SK-N-SH treated with all-trans-retinoic acid at 6 μM for 48 hours (cell line): ENCODE measurements around the gene RNASE12.

Experiments
- ARNTL ChIP-seq: fragments of 450-650 bp; formaldehyde crosslinking; IDR thresholded peaks from 2 replicates; pipeline ENCODE4 v1.5.0; 2020; ENCODE audit warnings: low read depth, mild to moderate bottlenecking, moderate library complexity, borderline replicate concordance
- CSDC2 ChIP-seq: fragments of 250-450 bp; sonication (Bioruptor Pico); IDR thresholded peaks from 2 replicates; pipeline ENCODE4 v1.5.0; 2020; ENCODE audit warnings: mild to moderate bottlenecking, moderate library complexity
- CSRNP3 ChIP-seq: fragments of 250-450 bp; sonication (Bioruptor Pico); IDR thresholded peaks from 2 replicates; pipeline ENCODE4 v1.5.1; 2021; ENCODE audit warnings: mild to moderate bottlenecking, moderate library complexity
- ESRRG ChIP-seq: fragments of 250-450 bp; sonication (Bioruptor Pico); IDR thresholded peaks from 2 replicates; pipeline ENCODE4 v1.6.1; 2021; ENCODE audit warnings: mild to moderate bottlenecking
- ISL1 ChIP-seq: fragments of 250-450 bp; sonication (Bioruptor Pico); IDR thresholded peaks from 2 replicates; pipeline ENCODE4 v2.1.2; 2022; ENCODE audit warnings: mild to moderate bottlenecking, moderate library complexity
- OSR1 ChIP-seq: fragments of 250-450 bp; sonication (Bioruptor Pico); IDR thresholded peaks from 2 replicates; pipeline ENCODE4 v1.8.0; 2022; ENCODE audit warnings: moderate library complexity, mild to moderate bottlenecking, inconsistent platforms
- PATZ1 ChIP-seq: fragments of 250-450 bp; sonication (Bioruptor Pico); IDR thresholded peaks from 2 replicates; pipeline ENCODE4 v1.8.0; 2020; ENCODE audit warnings: mild to moderate bottlenecking, moderate library complexity, borderline replicate concordance
- RARB ChIP-seq: fragments of 250-450 bp; sonication (Bioruptor Pico); IDR thresholded peaks from 2 replicates; pipeline ENCODE4 v1.8.0; 2021; ENCODE audit warnings: mild to moderate bottlenecking, moderate library complexity
- TOX ChIP-seq: fragments of 250-450 bp; sonication (Bioruptor Pico); IDR thresholded peaks from 2 replicates; pipeline ENCODE4 v1.8.0; 2021; ENCODE audit warnings: mild to moderate bottlenecking, moderate library complexity, borderline replicate concordance
- ZNF565 ChIP-seq: fragments of 450-650 bp; formaldehyde crosslinking; conservative IDR thresholded peaks from 2 replicates; pipeline ENCODE4 v1.5.0; 2020; ENCODE audit warnings: low read depth, mild to moderate bottlenecking, moderate library complexity
- ZNF8 ChIP-seq: fragments of 450-650 bp; formaldehyde crosslinking; IDR thresholded peaks from 2 replicates; pipeline ENCODE4 v1.5.0; 2020; ENCODE audit warnings: mild to moderate bottlenecking, moderate library complexity

GRCh38 chr14:20631880-20632389 is 40.8 kb upstream of the RNASE12 start:
- TF ChIP-seq ESRRG (CRISPR knock-in tag), result no peak
- TF ChIP-seq CSRNP3 (CRISPR knock-in tag), result no peak
- no peak for TF ChIP-seq PATZ1 (CRISPR knock-in tag)
- no peak for TF ChIP-seq ZNF565 (CRISPR knock-in tag)
- no peak for TF ChIP-seq ARNTL (CRISPR knock-in tag)
- TF ChIP-seq CSDC2 (CRISPR knock-in tag), result no peak
- no peak for TF ChIP-seq RARB (CRISPR knock-in tag)
- TF ChIP-seq ISL1 (CRISPR knock-in tag), result no peak
- no peak for TF ChIP-seq TOX (CRISPR knock-in tag)
- no peak for TF ChIP-seq ZNF8 (CRISPR knock-in tag)
- TF ChIP-seq OSR1 (CRISPR knock-in tag), result no peak
